H4 (cell line): ENCODE measurements around the gene APH1B. TPM values are rescaled to one million over a fixed set of nuclear protein-coding genes. Genes with fewer than 3 reads are reported as not detected.
A peak's percentile ranks its signal among the peaks of the same experiment; 100 is the strongest.
"Not testable (repeated sequence)": the region's sequence is repeated elsewhere in the genome, so short reads cannot be mapped to it uniquely, and the experiment has no call there.

Experiments
- DNase-seq: peaks from one replicate; pipeline ENCODE4 v3.0.0-alpha.2; 2015; ENCODE audit warnings: low spot score
- total RNA-seq: library from RNA; depleted of rRNA; stranded (reverse); fragments of >200 nt; shearing (Covaris generic); gene quantifications from 2 replicates; pipeline ENCODE4 v1.2.3, GENCODE V29; 2014

APH1B gene
- total RNA-seq, 1 experiment from 2014 or later = 20.7 TPM

DNA sequence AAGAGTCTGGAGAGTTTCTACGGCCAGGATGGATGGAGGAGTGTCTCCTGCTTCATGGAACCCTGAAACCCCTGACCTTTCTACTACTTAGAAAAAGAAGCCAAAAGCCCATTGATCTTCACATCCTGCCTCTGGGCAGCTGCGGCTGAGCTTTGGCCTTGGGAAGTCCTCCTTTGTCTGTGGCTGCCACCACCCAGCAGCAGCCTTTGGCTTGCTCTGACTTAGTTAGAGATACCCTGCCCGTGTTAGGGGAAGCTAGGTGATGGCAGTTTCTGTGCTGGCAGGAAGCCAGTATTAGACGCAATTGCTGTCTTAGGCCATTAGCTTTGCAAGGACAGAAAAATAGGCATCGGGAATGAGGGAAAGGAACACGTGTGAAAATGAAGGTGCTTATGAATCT lies 18.8 kb downstream of the APH1B start:
- no peak for DNase-seq

DNA sequence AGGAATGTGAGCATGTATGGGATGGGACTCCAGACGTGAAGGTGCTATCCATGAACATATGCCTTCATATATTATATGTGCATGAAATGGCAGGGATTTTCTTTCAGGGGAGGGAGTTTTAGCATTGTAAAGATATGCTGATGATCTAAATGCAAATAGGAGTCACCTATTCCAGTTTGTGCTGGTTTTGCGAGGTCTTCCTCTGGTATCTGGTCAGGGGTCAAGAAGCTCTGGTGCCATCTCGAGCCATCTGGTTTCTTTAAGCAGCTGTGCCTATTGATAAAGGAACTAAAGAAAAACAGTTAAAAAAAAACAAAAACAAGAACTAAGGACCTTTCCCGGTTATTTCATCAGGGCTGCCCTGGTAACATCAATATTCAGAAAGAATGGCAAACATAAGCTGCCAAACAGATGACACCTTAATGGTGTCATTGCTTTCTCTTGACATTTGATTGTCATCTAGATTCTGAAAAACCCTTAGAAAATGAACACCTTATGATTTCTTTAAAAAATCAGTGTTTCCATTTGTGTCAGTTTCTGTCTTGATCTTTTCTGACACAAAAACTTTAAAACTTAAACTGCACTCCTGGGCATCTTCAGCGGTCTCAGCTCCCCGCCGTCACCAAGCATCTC lies 22.7 kb downstream of the APH1B start:
- DNase-seq = no peak

DNA sequence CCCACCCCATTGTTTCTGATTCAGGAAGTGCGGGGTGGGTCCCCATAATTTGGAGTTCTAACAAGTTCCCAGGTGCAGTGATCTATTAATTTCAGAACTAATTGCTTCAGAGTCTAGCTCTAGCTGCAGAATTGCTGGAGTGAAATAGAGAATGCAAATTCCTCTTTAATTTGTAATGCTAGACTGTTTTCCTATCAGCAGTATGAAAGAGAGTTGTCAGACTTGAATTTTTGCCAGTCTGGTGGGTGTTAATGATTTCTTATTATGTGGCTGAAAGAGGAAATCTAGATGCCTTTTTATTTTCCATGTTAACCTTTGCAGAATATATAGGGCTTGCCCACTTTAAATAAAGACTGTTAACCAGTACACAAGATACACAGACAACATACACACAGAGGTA lies 23.7 kb downstream of the APH1B start:
- no peak for DNase-seq

DNA sequence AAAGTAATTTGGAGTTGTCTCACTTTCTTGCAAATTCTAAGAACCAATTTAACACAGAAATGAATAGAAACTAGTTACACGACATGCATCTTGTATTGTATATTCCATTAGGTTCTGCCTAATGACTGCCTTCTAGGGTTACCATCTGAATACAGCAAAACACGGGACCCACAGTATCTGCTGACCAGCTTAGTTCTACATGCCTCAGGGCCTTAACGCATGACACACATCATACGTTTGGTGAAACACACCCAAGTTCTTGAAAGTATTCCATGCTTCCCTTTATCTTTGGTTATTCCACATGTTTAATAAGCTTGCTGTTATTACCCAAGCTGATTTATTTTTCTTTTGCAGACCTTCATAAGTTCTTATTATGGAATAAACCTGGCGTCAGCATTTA lies 27.9 kb downstream of the APH1B start:
- no peak for DNase-seq

DNA sequence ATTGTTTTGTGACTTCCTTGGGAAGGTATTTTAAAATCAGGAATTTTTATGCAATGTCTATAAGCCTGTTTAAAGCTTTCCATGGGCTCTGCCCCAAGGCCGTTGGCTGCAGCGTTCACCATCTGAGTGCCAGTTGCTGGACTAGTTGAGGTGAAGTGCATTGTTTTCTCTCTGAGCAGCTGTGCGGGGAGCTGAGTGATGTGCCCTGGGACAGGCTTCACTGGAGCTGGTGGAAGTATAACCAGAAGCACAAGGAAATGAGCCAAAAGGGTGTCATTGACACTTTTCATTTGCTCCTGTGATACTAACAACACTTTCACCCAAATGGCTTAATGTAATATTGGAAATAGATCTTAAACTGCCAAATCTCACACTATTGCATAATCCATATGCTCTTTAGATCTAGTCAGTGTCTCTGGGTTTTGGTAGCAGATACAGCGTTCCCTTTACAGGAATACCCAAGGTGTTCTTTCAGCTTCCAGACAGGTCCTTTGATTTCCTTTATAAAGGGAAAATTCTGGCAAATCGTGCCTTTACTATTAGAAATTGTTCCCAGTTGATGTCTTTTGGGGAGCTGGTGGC lies 29.2 kb downstream of the APH1B start:
- no peak for DNase-seq

DNA sequence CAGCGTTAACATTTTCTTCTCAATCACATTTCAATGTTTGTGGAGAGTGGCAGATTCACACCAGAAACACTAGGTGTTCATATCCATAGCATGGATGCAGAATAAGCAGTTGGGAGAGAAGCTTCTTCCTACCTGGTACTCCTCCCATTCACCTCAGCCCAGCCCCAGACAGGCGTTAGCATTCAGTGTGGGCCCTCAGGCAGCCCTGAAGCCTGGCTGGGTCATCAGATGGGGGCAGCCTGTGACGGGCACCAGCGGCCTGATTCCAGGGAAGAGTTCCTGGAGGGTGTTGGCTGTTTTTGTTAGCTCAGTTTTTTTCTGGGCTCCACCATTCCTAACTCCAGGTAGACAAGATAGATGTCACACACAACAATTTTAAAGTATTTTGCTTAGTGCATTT lies 31.1 kb downstream of the APH1B start:
- no peak for DNase-seq

DNA sequence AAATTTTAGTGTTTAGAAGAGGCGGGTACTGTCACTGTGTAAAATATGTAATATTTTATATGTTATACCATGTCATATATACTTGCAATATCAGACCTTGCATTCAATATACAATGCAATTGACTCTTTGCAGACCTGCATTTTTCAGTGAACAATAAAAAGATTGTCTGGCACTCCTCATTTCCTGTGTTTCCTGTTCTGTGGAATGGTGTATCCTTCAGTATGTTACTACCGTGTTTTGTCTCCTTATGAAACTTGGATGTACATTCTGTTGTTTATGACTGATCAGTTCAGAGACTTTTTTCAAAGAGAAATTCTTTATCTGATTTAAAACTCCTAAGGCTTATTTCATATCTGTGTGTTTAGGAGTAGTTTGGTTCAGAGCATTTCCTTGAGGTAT lies 31.5 kb downstream of the APH1B start:
- DNase-seq = no peak

DNA sequence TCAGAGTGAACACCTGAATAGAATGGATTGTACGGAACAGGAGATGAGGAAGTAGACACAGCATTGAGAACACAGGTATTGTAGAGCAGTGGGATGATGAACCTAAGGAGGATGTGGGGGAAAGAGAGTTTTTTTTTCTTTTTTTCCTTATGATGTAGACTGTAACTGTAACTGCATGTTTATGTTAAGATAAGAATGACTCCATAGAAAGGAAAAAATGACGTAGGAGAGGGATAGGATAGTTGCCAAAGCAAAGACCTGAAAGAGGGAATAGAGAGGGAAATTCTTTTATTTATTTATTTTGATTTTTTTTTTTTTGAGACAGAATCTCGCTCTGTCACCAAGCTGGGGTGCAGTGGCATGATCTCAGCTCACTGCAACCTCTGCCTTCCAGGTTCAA lies 33.2 kb downstream of the APH1B start:
- no peak for DNase-seq

DNA sequence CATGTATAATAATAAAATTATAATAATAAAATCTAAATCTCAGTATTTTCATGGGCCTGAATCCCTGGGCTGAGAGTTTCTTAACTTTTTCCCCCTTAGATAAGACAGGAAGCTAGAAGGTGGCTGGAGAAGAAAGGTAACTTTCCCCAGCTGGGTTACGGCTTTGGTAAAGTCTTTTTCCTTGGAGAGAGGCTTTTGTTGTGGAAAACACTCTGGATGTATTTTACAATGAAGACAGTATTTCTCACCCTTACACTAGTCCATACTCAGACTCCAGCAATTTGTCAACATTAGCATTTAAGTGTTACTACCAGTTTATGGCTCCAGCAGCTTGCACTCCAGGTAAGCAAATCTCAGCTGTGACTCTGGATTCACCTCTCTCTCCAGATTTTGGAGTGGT lies 34.9 kb downstream of the APH1B start:
- no peak for DNase-seq

DNA sequence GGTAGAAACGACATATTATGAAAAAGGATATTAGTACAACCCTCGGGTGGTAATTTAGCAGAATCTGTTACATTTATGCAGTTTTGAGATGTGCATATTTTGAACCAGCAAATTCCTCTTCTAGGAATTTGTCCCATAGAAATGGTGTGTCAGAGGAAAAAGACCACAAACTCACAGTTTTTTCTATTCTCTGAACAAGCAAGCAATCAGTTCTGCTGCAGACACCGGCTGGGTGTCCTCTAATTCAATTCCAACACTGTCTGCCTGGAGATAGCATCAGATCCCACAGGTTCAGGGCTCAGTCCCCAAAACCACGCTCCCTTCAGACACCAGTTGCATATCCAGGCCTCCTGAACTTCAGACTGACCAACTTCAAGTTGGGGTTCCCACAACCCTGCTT lies 36.4 kb downstream of the APH1B start:
- no peak for DNase-seq

DNA sequence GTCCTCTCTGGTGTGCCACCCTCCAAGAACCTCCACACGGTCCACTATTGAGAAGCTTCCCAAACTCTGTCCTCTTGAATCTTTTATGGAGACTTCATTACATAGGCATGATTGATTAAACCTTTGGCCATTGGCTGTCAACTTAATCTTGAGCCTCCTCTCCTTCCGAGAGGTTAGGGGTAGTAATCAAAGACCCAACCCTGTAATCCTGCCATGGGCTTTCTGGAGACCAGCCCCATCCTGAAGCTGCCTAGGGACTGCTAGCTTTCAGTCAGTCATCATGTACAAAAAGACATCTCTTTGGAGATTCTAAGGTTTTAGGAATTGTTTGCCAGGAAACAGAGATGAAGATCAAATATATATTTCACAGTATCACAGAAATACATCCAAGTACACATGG lies 37.0 kb downstream of the APH1B start:
- no peak for DNase-seq

DNA sequence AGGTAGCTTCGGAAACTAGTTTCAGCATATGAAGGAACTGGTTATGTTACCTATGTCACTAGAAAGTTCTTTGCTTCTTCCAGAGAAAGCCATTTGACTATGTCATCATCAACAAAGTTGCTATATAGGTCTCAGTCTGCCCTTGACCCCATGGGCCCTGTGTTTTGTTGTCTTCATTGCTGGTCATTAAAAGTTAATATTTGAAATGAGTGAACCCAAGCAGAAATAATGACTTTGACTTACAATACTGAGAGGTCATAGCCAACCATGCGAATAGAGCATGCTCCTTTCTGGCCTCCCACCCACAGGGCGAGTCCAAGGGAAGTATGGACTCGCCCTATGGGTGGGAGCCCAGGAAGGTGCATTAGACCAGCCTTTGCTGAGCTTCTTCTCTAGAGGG lies 40.9 kb downstream of the APH1B start:
- no peak for DNase-seq

DNA sequence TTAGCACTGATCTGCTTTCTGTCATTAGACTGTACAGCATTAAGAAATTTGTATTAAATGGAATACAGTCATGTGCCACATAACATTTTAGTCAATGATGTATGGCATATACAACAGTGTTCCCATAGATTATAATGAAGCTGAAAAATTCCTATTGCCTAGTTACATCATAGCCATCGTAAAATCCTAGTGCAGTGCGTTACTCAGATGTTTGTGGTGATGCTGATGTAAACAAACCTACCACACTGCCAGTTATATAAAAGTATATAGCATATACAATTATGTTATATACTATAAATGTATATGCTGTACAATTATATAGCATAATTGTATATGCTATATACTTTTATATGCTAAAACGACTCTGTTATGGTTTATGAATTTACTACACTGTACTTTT lies 41.7 kb downstream of the APH1B start:
- DNase-seq = peak; percentile 29

DNA sequence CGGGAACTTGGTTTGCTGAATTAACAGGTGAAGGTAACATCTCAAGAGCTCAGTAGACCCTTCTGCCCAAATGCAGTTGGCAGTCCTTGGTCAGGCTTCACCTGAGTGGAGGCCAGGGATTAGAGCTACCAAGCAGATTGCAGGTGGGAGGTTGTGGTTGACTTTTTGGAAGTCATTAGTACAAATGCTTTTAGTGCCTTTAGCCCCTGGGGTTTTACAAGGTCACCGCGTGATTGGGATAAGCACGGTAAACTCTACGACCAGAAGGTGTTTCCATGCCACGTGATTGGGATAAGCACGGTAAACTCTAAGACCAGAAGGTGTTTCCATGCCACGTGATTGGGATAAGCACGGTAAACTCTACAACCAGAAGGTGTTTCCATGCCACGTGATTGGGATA lies 43.0 kb downstream of the APH1B start:
- DNase-seq = not testable (repeated sequence)

DNA sequence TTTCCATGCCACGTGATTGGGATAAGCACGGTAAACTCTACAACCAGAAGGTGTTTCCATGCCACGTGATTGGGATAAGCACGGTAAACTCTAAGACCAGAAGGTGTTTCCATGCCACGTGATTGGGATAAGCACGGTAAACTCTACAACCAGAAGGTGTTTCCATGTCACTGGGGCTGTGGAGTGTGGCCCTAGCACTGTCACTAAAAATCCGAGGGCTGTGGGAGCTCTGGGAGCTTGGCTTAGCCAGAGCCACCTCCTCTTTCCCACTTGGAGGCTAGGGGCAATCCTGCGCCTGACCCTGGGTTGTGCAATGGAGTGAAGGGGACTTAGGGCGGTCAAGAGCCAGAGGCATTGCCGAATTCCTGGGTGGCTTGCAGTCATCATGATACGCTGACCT lies 43.6 kb downstream of the APH1B start:
- not testable (repeated sequence) for DNase-seq

DNA sequence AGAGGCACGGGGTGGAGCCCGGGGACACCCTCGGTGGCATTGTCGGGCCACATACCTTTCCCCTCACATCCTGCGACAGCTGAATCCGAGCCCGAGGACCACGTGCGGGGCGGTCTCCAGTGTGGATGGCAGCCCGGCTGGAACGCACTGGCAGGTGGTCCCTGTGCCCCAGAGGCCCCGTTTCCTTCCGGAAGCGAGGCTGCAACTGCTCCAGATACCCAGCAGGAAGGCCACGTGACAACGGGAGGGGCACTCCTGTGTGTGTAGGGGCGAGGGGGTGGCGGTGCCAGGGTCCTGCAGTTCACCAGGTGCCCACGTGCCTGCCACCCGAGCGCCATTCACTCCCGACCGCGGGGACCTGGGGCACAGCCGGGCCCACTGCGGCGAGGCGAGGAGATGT lies 44.1 kb downstream of the APH1B start:
- DNase-seq = no peak

DNA sequence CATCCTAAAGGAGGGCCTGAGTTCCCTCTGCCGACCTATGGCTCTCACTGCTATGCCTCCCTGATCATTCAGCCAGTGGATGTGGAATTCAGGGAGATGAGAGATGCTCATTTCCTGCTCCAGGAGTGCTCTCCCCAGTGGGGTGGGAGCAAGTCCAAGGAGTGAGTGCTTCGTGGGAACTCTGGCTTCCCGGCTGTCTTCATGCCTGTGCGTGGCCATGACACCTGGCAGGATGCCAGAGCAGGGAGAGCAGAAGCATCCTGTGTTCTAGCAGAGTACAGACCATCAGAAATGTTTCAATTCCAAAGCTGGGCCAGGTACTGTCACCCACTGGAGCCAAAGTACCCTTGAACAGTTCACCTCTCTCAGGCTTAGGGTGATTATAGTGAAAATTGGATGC lies 45.1 kb downstream of the APH1B start:
- DNase-seq = peak; percentile 21

DNA sequence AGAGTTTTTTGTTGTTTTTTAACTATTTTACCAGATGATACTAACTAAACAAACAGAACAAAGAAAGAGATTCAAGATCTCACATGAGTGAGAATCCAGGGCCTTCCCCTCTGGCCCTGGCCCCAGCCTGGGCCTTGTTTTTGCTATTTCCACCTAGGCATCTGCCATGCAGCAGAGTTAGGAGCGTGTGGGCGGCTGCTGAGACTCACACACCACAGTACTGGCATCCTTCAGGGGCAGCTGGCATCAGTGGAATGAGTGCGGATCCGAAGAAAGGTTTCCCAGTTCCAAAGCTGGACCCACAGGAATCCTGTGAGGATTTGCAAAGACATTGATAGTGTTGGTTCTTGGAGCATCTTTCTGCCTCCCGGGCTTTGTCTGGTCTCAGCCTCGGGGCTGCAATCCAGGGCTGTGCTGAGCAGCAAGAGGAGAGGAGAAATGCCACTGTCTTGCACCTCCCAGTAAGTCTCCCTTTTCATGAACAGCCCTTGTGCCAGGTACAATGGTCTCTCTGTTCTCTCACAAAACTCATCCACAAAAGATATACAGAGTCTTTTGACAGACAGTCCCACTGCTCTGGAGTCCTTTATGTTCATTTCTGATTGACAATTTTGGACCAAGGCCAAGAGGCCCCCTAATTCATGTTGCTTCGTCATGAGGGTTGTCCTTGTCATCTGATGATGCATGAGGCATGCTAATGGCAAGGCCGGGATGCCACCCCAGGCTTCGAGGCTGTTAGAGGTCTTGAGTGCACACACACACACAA lies 46.6 kb downstream of the APH1B start:
- no peak for DNase-seq

DNA sequence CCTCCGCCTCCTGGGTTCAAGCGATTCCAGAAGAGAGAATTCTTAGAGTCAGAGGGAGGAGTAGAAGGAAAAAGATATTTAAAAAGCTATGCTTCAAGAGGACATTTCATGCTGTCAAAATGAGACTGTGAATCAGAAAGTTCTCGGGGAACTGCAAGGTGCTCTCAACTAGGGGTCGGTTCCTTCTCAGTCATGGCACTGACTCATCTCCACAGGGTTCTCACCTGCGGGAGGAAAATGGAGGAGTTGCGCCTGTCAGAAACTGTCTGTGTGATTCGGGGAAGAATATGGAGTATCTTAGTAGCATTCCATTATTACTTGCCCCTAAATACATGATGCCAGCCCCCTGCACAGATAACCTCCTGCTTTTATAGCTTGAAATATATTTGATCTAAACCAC lies 47.4 kb downstream of the APH1B start:
- no peak for DNase-seq

DNA sequence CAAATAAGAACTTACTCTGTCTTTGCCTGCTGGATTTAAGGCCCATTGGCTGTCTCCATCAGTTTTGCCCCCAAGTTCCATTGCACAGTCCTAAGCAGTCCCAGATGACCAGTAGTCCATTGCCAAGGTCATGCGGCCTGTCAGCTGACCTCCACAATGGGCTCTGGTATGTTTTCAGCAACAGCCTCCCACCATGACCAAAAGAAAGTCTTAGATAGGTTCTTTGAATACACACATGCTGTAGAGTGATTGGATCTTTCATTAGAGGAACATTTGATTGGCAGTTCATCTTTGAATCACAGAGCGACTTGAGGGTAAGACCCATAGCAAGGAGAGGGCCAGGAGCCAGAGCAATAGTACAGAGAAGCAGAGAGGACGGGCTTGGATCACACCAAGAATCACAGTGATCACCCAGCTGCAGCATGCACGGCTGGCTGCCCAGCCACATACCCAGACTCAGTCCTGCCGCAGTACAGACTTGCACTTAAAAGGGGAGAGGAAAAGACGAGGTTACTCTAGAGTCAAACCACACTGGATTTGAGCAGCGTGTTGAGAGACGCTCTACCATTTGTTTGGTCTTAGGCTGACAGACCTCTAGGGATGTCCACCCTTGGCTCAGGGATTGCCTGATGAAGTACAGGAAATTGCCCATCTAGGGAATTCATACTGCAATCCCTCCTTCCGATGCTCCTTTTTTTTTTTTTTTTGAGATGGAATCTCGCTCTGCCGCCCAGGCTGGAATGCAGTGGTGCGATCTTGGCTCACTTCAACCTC lies 50.4 kb downstream of the APH1B start:
- DNase-seq = no peak

DNA sequence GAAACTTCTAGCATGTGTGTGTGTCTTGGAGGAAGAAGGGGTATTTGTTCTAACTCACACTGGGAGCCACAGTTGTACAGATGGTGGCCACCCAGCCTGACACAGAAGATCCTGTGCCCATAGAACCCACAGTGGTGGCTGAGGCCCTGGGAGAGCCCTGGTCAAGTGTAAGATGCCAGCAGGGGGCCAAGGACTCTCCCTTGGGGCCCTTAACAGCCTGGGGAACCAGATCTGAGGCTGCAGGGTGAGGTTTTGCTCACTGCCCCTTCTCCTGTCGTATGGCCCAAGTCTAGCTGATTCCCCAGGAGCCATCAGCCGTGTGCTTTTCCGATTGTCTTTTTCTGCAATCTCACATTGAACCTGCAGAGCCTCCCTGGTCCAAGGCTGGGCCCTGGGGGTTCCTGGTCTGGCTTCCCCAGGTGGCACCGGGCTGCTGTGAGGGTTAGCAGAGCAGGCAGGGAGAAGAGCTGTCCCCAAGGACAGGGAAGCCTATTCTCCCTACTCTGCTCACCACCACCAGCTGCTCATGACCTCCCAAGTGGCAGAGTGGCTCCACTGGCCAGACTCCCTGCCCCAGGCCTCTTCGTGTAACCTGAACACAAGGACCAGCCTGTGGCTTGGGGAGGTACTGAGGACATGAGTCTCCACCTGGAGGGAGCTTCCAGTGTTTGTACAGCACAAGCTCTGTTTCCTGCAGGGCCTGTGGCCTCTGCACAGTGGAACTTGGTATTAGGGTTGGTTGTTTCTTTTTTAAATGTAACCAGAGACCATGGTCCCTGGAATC lies 52.4 kb downstream of the APH1B start:
- DNase-seq = peak; percentile 39

DNA sequence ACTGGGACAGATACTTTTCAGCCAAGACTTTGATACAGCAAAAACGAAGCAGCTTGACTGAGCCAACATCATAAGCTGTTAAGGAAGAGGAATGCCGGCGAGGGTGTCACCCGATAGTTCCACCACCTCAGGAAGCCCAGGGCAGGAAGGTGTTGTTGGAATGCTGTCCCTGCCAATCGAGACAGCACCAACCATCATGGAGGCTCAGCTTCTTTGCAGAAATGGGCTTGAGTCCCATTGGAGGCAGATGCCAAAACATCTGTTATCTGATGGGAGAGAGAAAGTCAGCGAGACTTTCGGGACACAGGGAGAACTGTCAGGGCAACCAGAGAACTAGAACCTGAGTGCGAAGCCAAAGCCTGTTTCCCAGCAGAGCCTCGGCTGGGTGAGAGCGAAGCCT lies 53.5 kb downstream of the APH1B start:
- no peak for DNase-seq
